Measurements from ENCODE around the gene CAV1. TPM values are rescaled to one million over a fixed set of nuclear protein-coding genes. Genes with fewer than 3 reads are reported as not detected.

Gene CAV1
- total and polyA plus RNA-seq, 3 donors from 2014 or later = 33.1 to 84.2 (median 39.9) TPM

- H3K4me3 ChIP-seq = no peak overlapping the region
- no peak for DNase-seq
- no peaks in the 10 kb centered on the region for H3K4me1 ChIP-seq
- H3K9me3 ChIP-seq = no peaks in the 10 kb centered on the region
- intact Hi-C loops (cut with DNase I; ENCODE audit: low total_unique reads) = no loop called here
- 77 to 78% methylated on average over 3 of the region's 3 CpGs for WGBS, 2 donors
- no peak overlapping the region for H3K27ac ChIP-seq
- TF ChIP-seq CTCF (IDR thresholded peaks at IDR 0.05) = no peak
- no peak for TF ChIP-seq POLR2A (IDR thresholded peaks at IDR 0.05)
- H3K27me3 ChIP-seq = no peaks in the 10 kb centered on the region
- H3K36me3 ChIP-seq (ENCODE audit: low read depth, missing control alignments) = no peaks in the 10 kb centered on the region
Observed at GRCh38 chr7:116598861-116599260, 74.0 kb downstream of the CAV1 start.

DNA sequence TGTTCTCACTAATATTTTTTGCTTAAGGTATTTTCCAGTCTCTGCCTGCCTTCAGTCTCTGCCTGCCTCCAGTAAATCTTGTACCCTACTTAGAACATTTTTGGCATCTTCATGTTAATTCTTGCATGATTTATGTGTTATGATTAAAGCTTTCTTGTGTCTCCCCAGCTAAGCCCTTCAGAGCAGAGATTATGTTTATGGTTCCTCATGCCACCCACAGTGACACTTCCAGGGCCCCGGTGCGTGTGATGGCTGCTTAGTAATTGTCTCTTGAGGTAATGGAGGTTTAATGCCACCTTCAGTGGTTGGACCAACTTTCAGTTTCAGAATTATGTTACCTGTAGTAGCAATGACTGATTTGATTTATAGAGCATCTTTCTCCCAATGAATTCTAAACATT is 76.6 kb downstream of the CAV1 start:
- DNase-seq = no peak
- intact Hi-C loops (cut with DNase I; ENCODE audit: low total_unique reads) = no loop called here
- Histone ChIP-seq H3K27ac (no peak overlapping the region), H3K27me3 (no peaks in the 10 kb centered on the region), H3K4me3 (no peak overlapping the region), H3K36me3 (ENCODE audit: low read depth, missing control alignments) (no peaks in the 10 kb centered on the region), H3K4me1 (no peaks in the 10 kb centered on the region), H3K9me3 (no peaks in the 10 kb centered on the region)
- WGBS, 2 donors = 85 to 91% methylated on average over 2 of the region's 2 CpGs
- TF ChIP-seq CTCF (IDR thresholded peaks at IDR 0.05) (no peak), POLR2A (IDR thresholded peaks at IDR 0.05) (no peak)

GRCh38 chr7:116607299-116607698 is 82.5 kb downstream of the CAV1 start:
- H3K4me1 ChIP-seq = no peaks in the 10 kb centered on the region
- intact Hi-C loops (cut with DNase I; ENCODE audit: low total_unique reads) = no loop called here
- no peak for DNase-seq
- no peaks in the 10 kb centered on the region for H3K9me3 ChIP-seq
- H3K4me3 ChIP-seq = no peak overlapping the region
- no peaks in the 10 kb centered on the region for H3K36me3 ChIP-seq (ENCODE audit: low read depth, missing control alignments)
- TF ChIP-seq CTCF (IDR thresholded peaks at IDR 0.05) (no peak), POLR2A (IDR thresholded peaks at IDR 0.05) (no peak)
- H3K27ac ChIP-seq = no peak overlapping the region
- no peaks in the 10 kb centered on the region for H3K27me3 ChIP-seq
- 85 to 94% methylated on average over 2 of the region's 2 CpGs for WGBS, 2 donors

DNA sequence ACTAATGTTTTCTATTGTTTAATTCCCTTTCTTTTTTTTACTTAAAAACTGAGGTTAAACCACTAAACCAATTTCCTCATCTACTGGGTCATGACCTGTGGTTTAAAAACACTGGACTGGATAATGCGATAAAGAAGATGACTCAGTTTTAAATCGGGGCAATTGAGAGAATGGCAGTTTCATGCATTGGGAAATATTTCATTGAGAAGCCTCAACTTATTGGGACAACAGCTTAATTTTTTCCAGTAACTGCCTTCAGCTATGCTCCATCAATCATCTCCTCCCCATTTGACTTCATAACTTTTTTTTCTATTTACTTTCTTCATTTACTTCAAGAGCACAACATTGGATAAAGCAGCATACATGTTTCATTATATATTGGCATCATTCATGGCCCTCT is 85.4 kb downstream of the CAV1 start:
- H3K4me3 ChIP-seq = no peak overlapping the region
- no peak for DNase-seq
- H3K27ac ChIP-seq = no peak overlapping the region
- TF ChIP-seq POLR2A (IDR thresholded peaks at IDR 0.05) = no peak
- no peak for TF ChIP-seq CTCF (IDR thresholded peaks at IDR 0.05)
- H3K36me3 ChIP-seq (ENCODE audit: low read depth, missing control alignments) = no peaks in the 10 kb centered on the region
- no peaks in the 10 kb centered on the region for H3K4me1 ChIP-seq
- H3K9me3 ChIP-seq = no peaks in the 10 kb centered on the region
- H3K27me3 ChIP-seq = no peaks in the 10 kb centered on the region
- WGBS, 2 donors = 87 to 88% methylated on average over 2 of the region's 2 CpGs
- intact Hi-C loops (cut with DNase I; ENCODE audit: low total_unique reads) = no loop called here

DNA sequence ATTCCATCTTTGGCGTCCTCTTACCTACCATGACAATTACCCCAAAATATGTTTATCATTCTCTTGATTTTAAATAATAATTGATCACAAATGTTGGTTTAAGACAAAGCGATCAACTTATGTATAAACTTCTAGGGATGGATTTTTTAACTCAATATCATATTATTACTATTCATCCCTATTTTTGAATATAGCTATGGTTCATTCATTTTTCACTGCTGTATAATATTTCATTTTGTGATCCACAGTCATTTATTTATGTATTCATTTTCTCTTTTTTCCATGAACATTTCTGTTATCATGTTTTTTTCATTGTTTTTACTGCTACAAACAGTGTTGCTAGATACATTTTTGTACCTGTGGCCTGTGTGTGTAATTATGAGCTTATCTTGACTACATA is 85.9 kb downstream of the CAV1 start:
- Histone ChIP-seq H3K36me3 (ENCODE audit: low read depth, missing control alignments) (no peaks in the 10 kb centered on the region), H3K27me3 (no peaks in the 10 kb centered on the region), H3K27ac (no peak overlapping the region), H3K4me1 (no peaks in the 10 kb centered on the region), H3K9me3 (no peaks in the 10 kb centered on the region), H3K4me3 (no peak overlapping the region)
- whole genome bisulfite sequencing, 2 donors = 89 to 91% methylated on average over 2 of the region's 2 CpGs
- intact Hi-C loops (cut with DNase I; ENCODE audit: low total_unique reads) = no loop called here
- DNase-seq = no peak
- TF ChIP-seq CTCF (IDR thresholded peaks at IDR 0.05) (no peak), POLR2A (IDR thresholded peaks at IDR 0.05) (no peak)

Data from testis (tissue), 3 donors.